GM18526 (cell line): ENCODE results near the gene SSC5D.

Experiments used
- POLR2A ChIP-seq: IDR thresholded peaks from 3 replicates; pipeline ENCODE4 v1.6.1; 2011; ENCODE audit not compliant: insufficient read length; ENCODE audit errors: extremely low read depth

The SSC5D gene

DNA sequence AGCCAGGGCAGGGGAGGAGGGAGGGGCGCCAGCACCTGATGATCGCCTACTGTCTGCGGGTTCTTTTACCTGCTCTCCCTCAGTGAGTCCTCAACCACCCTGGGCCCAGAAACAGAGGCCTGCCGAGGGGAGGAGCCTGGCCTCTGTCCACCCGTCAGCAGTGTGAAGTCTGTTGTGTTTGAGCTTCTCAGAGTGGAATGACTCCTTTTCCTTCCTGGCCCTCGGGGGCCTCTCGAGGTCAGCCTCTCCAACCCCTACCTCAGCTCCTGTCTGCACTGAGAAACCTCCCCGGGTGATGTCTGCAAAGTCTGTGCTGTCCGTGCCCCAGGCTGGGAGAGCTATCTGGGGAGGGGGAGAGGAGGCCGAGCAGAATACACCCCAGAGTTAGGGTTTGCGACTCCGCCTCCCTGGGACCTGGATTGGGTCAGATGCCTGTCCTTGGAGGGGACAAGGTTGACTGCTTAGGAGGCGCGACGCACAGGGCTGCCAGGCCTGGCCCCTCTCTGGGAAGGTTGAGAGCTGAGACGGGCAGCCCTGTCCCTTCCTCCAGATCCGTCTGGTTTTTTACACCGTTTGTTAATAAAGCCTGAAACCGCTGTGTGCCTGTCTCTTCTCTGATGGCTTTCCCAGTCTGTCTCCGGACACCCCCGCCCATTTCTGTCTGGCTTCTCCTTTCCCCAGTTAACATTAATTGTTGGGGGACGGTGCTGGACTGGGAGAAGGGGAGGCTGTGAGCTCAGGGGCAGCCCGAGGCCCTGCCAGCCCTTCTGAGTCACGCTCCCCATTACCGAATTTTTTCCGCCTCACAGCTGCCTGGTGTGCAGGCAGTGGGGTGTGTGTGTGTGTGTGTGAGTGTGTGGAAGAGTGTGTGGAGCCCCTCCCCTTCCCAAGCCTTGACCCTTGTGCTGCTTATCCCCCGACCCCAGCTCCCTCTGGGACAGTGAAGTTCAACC, 989 bp upstream of the SSC5D start:
- TF ChIP-seq POLR2A = no peak

DNA sequence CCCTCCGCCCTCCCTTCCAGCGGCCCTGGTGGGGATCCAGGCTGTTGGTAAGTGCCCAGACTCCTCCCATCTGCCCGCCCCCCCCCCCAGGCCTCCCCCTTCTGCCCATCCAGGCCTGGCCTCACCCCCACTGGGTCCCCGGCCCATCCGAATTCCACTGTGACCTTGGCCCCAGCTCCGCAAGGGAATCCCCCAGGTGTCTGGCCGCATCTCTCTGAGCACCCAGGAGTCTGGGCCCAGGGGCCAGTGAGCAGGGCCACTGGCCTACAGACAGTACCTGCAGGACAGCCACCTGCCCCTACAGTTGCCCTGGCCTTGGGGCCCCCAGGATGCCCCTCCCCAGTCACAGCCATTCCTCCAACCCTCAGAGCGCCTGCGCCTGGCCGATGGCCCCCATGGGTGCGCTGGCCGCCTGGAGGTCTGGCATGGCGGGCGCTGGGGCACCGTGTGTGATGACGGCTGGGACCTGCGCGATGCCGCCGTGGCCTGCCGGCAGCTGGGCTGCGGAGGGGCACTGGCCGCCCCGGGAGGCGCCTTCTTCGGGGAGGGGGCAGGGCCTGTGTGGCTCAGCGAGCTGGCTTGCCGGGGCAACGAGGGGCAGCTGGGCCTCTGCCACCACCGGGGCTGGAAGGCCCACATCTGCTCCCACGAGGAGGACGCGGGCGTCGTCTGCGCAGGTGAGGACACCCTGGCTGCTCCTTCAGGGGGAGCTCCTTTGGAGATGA, 912 bp downstream of the SSC5D start:
- no peak for TF ChIP-seq POLR2A

DNA sequence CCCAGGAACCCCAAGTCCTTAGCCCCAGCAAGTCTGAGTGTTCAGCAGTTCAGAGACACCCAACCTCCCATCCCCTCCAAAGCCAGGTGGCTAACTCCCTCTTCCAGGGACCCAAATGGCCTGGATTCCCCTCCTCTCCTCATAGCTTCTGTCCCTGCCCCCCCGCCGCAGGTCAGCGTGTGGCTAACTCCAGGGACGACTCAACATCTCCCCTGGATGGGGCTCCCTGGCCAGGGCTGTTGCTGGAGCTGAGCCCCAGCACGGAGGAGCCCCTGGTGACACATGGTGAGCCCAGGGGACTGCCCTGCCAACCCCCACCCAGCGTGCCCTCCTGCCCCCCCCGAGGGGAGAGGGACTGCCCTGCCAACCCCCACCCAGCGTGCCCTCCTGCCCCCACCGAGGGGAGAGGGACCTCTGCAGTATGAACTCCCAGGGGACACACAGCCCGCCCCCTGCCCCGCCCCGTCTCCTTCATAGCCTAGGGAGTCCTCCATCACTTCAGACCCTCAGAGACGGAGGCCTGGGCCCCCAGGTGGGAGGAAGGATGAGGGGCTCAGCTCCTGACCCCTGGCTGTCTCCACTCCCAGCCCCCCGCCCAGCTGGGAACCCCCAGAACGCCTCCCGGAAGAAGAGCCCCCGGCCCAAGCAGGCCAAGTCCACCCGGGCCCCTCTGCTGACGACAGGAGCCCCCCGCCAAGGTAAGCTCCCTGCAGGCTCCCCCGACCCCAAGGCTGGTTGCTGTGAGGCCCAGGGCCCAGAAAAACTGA, 1.7 kb downstream of the SSC5D start:
- TF ChIP-seq POLR2A = no peak

DNA sequence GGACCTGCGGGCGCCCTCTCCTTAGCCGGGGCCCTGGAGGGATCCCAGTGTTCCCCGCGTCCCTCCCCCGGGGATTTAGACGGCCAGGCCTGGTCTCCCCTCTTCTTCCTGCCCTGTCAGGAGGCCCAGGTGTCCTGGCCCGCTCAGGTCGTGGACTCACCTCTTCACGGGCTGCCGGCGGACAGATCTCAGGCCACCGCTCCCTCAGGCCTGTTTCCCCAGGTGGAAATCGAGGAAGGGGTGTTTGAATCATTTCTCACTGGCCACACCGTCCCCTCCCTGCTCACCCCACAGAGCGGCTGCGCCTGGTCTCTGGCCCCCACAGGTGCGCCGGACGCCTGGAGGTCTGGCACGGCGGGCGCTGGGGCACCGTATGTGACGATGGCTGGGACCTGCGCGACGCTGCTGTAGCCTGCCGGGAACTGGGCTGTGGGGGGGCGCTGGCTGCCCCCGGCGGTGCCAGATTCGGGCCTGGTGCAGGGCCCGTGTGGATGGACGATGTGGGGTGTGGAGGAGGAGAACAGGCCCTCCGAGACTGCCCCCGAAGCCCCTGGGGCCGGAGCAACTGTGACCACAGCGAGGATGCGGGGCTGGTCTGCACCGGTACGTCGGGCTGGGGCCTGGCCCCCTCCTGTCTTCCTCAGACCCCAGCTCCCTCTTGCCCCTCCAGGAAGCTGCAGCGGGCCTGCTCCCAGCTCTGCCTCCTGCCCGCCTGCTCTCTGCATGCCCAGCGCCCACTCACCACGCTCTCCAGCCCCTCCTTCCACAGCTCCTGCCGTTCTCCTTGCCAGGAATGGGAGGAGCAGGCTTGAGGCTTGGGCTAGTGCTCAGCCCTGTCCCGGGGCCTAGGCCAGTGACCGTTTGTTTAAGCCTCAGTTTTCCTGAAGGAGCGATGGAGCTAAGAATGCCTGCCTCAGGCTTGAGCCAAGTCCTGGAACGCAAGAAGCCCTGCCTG, 2.5 kb downstream of the SSC5D start:
- no peak for TF ChIP-seq POLR2A

DNA sequence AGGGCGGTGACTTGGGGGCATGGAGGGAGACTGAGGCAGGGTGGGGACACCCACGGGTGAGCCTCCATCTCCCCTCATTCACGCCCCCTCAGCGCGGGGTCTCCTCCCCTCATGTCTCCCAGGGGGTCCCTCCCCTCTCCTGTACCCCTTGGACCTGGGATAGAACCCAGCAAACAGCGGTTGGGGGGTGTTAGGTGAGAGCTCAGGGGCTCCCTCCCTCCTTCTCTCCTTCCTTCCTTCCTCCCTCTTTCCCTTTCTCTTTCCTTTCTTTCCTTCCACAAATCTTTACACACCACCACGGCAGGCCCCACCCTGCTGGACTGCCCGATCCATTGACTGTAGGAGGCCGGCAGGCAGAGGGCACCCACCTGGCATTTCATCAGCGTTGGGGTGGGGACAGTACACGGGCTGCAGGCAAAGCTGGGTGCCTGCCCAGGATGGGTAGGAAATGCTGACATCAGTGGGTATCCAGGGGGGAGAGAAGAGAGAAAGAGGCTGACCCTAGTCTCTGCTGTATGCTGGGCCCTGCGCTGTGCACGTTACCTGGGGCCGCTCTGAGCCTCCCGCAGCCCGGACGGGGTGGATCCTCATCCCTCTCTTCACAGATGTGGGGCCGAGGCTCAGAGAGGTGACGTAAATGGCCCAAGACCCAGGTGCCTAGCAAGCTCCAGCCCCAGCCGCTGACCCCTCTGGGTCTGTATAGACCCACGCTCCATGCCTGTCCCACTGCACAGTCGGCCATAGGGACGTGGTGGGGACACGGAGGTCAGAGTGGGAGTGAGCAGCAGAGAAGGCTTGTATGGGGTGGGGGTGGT, 3.5 kb downstream of the SSC5D start:
- TF ChIP-seq POLR2A = no peak

DNA sequence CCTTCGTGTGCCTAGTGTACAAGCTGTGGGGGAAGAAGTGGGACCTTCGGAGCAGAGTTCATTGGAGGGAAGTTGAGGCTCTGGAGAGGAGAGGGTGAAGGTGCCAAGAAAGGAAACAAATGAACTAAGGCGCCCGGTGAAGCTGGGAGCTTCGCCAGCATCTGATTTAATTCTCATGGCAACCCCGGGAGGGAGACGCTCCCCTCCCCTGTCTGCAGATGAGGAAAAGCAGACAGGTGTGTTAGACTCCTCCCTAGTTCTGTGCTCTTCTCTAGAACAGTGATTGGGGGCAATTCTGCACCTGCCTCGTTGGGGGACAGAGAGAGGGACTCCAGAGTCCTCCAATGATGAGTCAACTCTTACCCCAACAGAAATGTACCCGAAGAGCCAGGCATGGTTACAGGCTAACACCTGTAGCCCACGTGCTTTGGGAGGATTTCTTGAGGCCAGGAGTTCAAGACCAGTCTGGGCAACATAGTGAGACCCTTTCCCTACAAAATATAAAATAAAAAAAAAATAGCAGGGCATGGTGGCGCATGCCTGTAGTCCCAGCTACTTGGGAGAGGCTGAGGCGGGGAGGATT, 4.2 kb downstream of the SSC5D start:
- TF ChIP-seq POLR2A = no peak

DNA sequence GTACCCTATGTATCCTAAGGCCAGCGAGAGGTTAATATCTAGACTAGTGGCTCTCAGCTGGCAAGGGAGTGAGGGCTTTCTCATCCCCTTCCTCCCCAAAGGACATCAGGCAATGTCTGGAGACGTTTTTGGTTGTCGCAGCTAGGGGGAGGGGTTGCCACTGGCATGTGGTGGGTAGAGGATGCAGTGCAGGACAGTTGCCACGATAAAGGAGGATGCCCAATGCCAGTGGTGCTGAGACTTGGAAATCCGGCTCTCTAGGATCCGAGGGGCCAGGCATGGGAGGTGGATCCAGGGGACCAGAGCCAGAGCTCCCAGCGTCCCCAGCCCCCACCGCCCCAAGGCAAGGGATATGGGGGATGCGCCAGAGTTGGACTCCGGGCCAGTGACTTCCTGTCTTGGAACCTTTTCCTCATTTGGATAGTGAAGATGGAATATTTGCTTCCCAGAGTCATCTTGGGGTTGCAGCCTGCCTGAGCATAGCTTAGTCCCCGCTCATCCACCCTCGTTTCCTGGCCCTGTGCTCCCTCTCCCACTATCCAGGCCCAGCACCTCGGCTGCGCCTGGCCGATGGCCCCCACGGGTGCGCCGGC, 4.9 kb downstream of the SSC5D start:
- no peak for TF ChIP-seq POLR2A

DNA sequence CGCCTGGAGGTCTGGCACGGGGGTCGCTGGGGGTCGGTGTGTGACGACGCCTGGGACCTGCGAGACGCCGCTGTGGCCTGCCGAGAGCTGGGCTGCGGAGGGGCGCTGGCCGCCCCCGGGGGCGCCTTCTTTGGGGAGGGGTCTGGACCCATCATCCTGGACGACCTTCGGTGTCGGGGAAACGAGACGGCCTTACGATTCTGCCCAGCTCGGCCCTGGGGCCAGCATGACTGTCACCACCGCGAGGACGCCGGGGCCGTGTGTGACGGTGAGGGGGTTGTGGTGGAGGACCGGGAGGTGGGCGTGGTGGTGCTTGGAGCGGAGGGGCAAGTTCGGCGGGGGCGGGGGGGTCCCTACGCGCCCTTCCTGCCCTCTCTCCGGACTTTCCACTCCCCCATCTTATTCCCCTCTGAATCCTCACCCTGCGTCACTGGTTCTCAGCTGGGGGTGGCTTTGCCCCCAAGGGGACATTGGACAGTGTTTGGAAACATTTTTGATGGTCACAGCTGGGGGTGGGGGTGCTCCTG, 5.5 kb downstream of the SSC5D start:
- TF ChIP-seq POLR2A = no peak

DNA sequence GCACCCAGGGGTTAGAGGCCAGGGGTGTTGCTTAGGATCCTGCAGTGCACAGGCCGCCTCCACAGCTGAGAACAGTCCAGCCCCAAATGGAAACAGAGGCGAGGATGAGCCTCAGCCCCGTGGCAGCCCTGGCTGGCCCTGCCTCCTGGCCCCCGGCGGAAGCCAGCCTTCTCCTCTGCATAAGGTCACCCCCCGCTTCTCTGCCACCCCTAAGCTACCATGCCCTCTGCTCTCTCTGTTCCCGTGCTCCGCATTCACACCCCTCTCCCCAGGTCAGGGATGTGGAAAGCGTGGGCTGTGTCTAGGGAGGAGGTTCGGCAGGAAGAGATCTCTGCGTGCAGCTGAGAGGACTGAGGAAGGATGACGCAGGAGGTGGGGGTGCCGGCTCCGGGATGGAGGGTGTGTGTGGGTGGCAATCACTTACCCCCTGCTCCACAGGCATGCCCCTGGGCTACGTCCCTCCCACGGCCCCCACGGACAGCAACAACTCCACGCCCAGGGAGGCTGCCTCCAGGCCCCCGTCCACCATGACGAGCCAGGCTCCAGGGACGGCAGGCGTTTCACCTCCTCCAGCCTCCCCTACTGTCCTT, 6.0 kb downstream of the SSC5D start:
- no peak for TF ChIP-seq POLR2A

DNA sequence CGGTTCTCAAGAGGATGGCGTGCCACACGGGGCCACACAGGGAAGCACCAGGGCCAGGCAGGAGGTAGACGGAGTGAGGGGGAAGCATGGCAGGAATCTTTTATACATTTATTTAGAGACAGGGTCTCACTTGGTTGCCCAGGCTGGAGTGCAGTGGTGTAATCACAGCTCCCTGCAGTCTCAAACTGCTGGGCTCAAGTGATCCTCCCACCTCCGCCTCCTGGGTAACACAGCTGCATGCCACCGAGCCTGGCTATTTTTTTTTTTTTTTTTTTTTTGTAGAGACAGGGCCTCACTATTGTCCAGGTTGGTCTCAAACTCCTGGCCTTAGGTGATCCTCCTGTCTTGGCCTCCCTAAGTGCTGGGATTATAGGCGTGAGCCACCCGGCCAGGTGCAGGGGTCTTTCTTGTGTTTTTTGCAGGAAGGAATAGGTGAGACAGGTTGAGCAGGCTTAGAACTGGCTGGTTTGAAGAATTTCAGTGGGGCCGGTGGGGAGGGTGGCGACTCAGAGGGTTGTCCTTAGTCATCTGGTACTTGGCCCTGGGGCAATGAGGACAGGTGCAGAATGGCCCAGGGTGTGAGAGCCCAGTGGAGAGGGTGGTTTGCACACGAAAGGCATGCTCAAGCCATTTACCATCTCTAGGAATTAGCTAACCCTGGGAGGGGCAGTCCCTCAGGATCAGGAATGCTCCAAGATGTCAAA, 7.6 kb downstream of the SSC5D start:
- no peak for TF ChIP-seq POLR2A

DNA sequence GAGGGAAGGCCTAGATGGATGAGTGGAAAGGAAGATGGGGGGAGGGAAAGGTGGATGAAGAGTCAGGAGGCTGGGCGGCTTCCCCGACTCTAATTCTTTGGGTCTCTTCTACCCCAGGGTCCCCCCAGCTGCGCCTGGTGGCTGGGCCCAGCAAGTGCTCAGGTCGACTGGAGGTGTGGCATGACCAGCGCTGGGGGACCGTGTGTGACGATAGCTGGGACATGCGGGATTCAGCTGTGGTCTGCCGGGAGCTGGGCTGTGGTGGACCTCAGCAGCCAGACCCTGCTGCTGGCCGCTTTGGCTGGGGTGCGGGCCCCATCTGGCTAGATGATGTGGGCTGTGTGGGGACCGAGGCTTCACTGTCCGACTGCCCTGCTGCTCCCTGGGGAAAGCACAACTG, 9.5 kb downstream of the SSC5D start:
- no peak for TF ChIP-seq POLR2A
